GM23338 (cell line): Measurements from ENCODE around the gene USH1G.

Experiments used
- CREB1 ChIP-seq: fragments of 250-450 bp; sonication (Bioruptor Pico); IDR thresholded peaks from 2 replicates; pipeline ENCODE4 v1.5.0; 2020; ENCODE audit warnings: low read depth, mild to moderate bottlenecking, moderate library complexity
- CTCF ChIP-seq, 2 experiments: fragments of 200-600 bp in 1 of 2; sonication (generic) in 1 of 2; conservative IDR thresholded peaks; 2 replicates each; pipeline versions ENCODE4 v1.5.1 to v1.6.1; 2016 to 2017; ENCODE audit warnings: antibody characterized with exemption in 2 of 2, low read depth in 2 of 2, mild to moderate bottlenecking in 2 of 2, moderate library complexity in 1 of 2
- ETS1 ChIP-seq: IDR thresholded peaks from 2 replicates; pipeline ENCODE4 v1.6.1; 2016; ENCODE audit warnings: antibody characterized with exemption
- EZH2 ChIP-seq: fragments of 200-600 bp; sonication (generic); IDR thresholded peaks from one replicate; pipeline ENCODE4 v1.8.0; 2017; ENCODE audit warnings: antibody characterized with exemption, mild to moderate bottlenecking, low read depth; ENCODE audit not compliant: unreplicated experiment
- EZH2phosphoT487 ChIP-seq: fragments of 200-600 bp; sonication (generic); IDR thresholded peaks from one replicate; pipeline ENCODE4 v1.8.1; 2018; ENCODE audit warnings: antibody characterized with exemption; ENCODE audit not compliant: unreplicated experiment
- JUNB ChIP-seq: IDR thresholded peaks from one replicate; pipeline ENCODE4 v1.6.1; 2016; ENCODE audit warnings: antibody characterized with exemption; ENCODE audit not compliant: unreplicated experiment
- NANOG ChIP-seq: IDR thresholded peaks from 2 replicates; pipeline ENCODE4 v1.6.1; 2016; ENCODE audit warnings: antibody characterized with exemption, borderline replicate concordance
- POLR2AphosphoS5 ChIP-seq: IDR thresholded peaks from 2 replicates; pipeline ENCODE4 v1.6.1; 2016; ENCODE audit warnings: antibody characterized with exemption, low read depth
- REST ChIP-seq: IDR thresholded peaks from one replicate; pipeline ENCODE4 v1.6.1; 2018; ENCODE audit warnings: antibody characterized with exemption; ENCODE audit not compliant: unreplicated experiment
- STAT1 ChIP-seq: IDR thresholded peaks from one replicate; pipeline ENCODE4 v1.6.1; 2016; ENCODE audit warnings: antibody characterized with exemption; ENCODE audit not compliant: unreplicated experiment

- TF ChIP-seq EZH2 (no peak), CTCF (conservative IDR thresholded peaks at IDR 0.05; ENCODE audit: low read depth in 2 of 2) (no peak), EZH2phosphoT487 (no peak), POLR2AphosphoS5 (no peak), NANOG (no peak), REST (no peak), CREB1 (no peak), STAT1 (no peak), ETS1 (no peak), JUNB (no peak)
These were observed 22.8 kb downstream of the USH1G start for GRCh38 chr17:74900208-74900607.
